SK-N-SH (cell line): Measurements from ENCODE around the gene ADCY5. TPM values are rescaled to one million over a fixed set of nuclear protein-coding genes. Genes with fewer than 3 reads are reported as not detected.

Experiments
- CTCF ChIA-PET: fragments of 300-600, 350-600 bp; formaldehyde crosslinking; extraction: SDS; loops from one replicate; lab custom pipeline; 2021; lab: Yijun Ruan, JAX
- POLR2A ChIA-PET: fragments of 350-600 bp; sonication (Branson Sonifier 250); formaldehyde crosslinking; extraction: SDS; loops from one replicate; lab custom pipeline; 2020; ENCODE audit warnings: antibody characterized with exemption, inconsistent platforms; lab: Yijun Ruan, JAX
- DNase-seq: peaks from one replicate; pipeline ENCODE4 v3.0.0; 2012
- H2AFZ ChIP-seq: fragments of 200-600 bp; sonication (generic); 2 replicates; pipeline ENCODE4 v1.8.1; 2016; ENCODE audit warnings: antibody characterized with exemption, mild to moderate bottlenecking, low read depth
- H3F3A ChIP-seq: fragments of 200-600 bp; sonication (generic); replicated peaks from 2 replicates; pipeline ENCODE3; 2016; ENCODE audit warnings: antibody characterized with exemption, mild to moderate bottlenecking; ENCODE audit not compliant: insufficient read depth
- H3K27ac ChIP-seq, 2 experiments: fragments of 200-500 bp in 1 of 2; fragments of 200-600 bp in 1 of 2; sonication (Bioruptor generic) in 1 of 2; sonication (generic), shearing (Covaris generic) in 1 of 2; 2 replicates each; pipeline versions ENCODE4 v1.5.1 to v1.6.1; 2014 to 2016; ENCODE audit warnings: low read depth in 2 of 2, inconsistent platforms in 1 of 2, low read length in 1 of 2, mild to moderate bottlenecking in 1 of 2, mixed read lengths in 1 of 2
- H3K27me3 ChIP-seq: fragments of 200-600 bp; sonication (generic), shearing (Covaris generic); 2 replicates; pipeline ENCODE4 v1.6.1; 2016; ENCODE audit warnings: mixed run types; ENCODE audit not compliant: insufficient read depth
- H3K36me3 ChIP-seq, 2 experiments: fragments of 200-500 bp in 1 of 2; fragments of 200-600 bp in 1 of 2; sonication (Bioruptor generic) in 1 of 2; sonication (generic) in 1 of 2; replicated peaks in 1 of 2; 2 replicates each; pipeline versions ENCODE3 to v1.5.1; 2014 to 2016; ENCODE audit warnings: low read length in 1 of 2, mild to moderate bottlenecking in 1 of 2; ENCODE audit not compliant: insufficient read depth in 2 of 2, control insufficient read depth in 1 of 2
- H3K4me1 ChIP-seq, 2 experiments: fragments of 200-500 bp in 1 of 2; fragments of 200-600 bp in 1 of 2; sonication (Bioruptor generic) in 1 of 2; sonication (generic), shearing (Covaris generic) in 1 of 2; 2 replicates each; pipeline versions ENCODE4 v1.5.1 to v1.6.1; 2014 to 2016; ENCODE audit warnings: low read depth in 1 of 2, low read length in 1 of 2, mixed run types in 1 of 2; ENCODE audit not compliant: insufficient read depth in 2 of 2, control insufficient read depth in 1 of 2
- H3K4me2 ChIP-seq: fragments of 200-600 bp; sonication (generic), shearing (Covaris generic); 2 replicates; pipeline ENCODE4 v1.6.1; 2017; ENCODE audit warnings: mixed run types
- H3K4me3 ChIP-seq, 2 experiments: fragments of 200-500 bp in 1 of 2; fragments of 200-600 bp in 1 of 2; sonication (Bioruptor generic) in 1 of 2; sonication (generic), shearing (Covaris generic) in 1 of 2; 2 replicates each; pipeline versions ENCODE4 v1.5.1 to v1.8.1; 2014 to 2016; ENCODE audit warnings: low read depth in 2 of 2, inconsistent platforms in 1 of 2, low read length in 1 of 2, mild to moderate bottlenecking in 1 of 2, mixed read lengths in 1 of 2, moderate library complexity in 1 of 2
- H3K79me2 ChIP-seq: fragments of 200-600 bp; sonication (generic); 2 replicates; pipeline ENCODE4 v1.8.1; 2017; ENCODE audit warnings: mild to moderate bottlenecking; ENCODE audit not compliant: insufficient read depth
- H3K9ac ChIP-seq: fragments of 200-600 bp; sonication (generic); 2 replicates; pipeline ENCODE4 v1.6.1; 2017; ENCODE audit warnings: mixed run types
- H3K9me2 ChIP-seq: fragments of 200-600 bp; sonication (generic); 2 replicates; pipeline ENCODE4 v1.6.1; 2017; ENCODE audit warnings: mixed run types
- H3K9me3 ChIP-seq: fragments of 200-600 bp; sonication (generic); 2 replicates; pipeline ENCODE4 v1.6.1; 2017; ENCODE audit warnings: mixed run types, mild to moderate bottlenecking, moderate library complexity
- H4K20me1 ChIP-seq: fragments of 200-600 bp; sonication (generic); 2 replicates; pipeline ENCODE4 v1.6.1; 2017; ENCODE audit warnings: mild to moderate bottlenecking, mixed run types; ENCODE audit not compliant: insufficient read depth
- GABPA ChIP-seq: IDR thresholded peaks from 2 replicates; pipeline ENCODE4 v1.4.0; 2012; ENCODE audit warnings: low read depth, mild to moderate bottlenecking
- MXI1 ChIP-seq: IDR thresholded peaks from 2 replicates; pipeline ENCODE4 v1.6.1; 2012; ENCODE audit warnings: mild to moderate bottlenecking, low read depth, low read length, improper control_type of control experiment
- NRF1 ChIP-seq: IDR thresholded peaks from 2 replicates; pipeline ENCODE4 v1.6.1; 2012; ENCODE audit warnings: low read depth, mild to moderate bottlenecking, low read length
- POLR2AphosphoS5 ChIP-seq: IDR thresholded peaks from 2 replicates; pipeline ENCODE4 v1.6.1; 2012; ENCODE audit warnings: low read depth, low read length
- RFX5 ChIP-seq: IDR thresholded peaks from 2 replicates; pipeline ENCODE4 v1.6.1; 2012; ENCODE audit warnings: mild to moderate bottlenecking, improper control_type of control experiment, low read length
- RXRA ChIP-seq: IDR thresholded peaks from 2 replicates; pipeline ENCODE4 v1.4.0; 2012; ENCODE audit warnings: low read depth, mild to moderate bottlenecking, borderline replicate concordance
- SMC3 ChIP-seq: IDR thresholded peaks from 2 replicates; pipeline ENCODE4 v1.6.1; 2012; ENCODE audit warnings: low read depth, low read length, improper control_type of control experiment
- TAF1 ChIP-seq: IDR thresholded peaks from 2 replicates; pipeline ENCODE4 v1.6.1; 2012; ENCODE audit warnings: low read depth, mild to moderate bottlenecking, low read length, moderate library complexity, borderline replicate concordance
- WGBS: methylation state at CpG from one replicate; pipeline ENCODE4 v1.1.6; 2017; ENCODE audit warnings: low lambda C conversion rate; 5-methylcytosine and 5-hydroxymethylcytosine counted together
- polyA plus RNA-seq, 3 experiments: library from polyadenylated mRNA; depleted of rRNA; stranded (reverse); fragments of >200 nt; gene quantifications; 2 replicates each; pipeline ENCODE4 v1.2.3, GENCODE V29; 2012
- TF ChIP-seq, protein P1 (sequence below): IDR thresholded peaks from 2 replicates; pipeline ENCODE4; 2012
- TF ChIP-seq, protein P2 (sequence below): fragments of 200-600 bp; sonication (generic); IDR thresholded peaks from 2 replicates; pipeline ENCODE4 v1.6.1; 2017; ENCODE audit warnings: antibody characterized with exemption, mild to moderate bottlenecking, moderate library complexity
- TF ChIP-seq, protein P3 (sequence below): IDR thresholded peaks from 2 replicates; pipeline ENCODE4 v1.4.0; 2012; ENCODE audit warnings: low read depth, borderline replicate concordance
- TF ChIP-seq, protein P4 (sequence below): IDR thresholded peaks from 2 replicates; pipeline ENCODE4 v1.4.0; 2012; ENCODE audit warnings: low read depth
- TF ChIP-seq, protein P5 (sequence below): fragments of 150-350 bp; IDR thresholded peaks from 2 replicates; pipeline ENCODE4 v1.6.1; 2017; ENCODE audit warnings: antibody characterized with exemption, low read length, low read depth, borderline replicate concordance

The ADCY5 gene
- polyA plus RNA-seq, 1 of the 3 experiments (the other 2 are of a cell fraction), result 0.21 TPM

DNA sequence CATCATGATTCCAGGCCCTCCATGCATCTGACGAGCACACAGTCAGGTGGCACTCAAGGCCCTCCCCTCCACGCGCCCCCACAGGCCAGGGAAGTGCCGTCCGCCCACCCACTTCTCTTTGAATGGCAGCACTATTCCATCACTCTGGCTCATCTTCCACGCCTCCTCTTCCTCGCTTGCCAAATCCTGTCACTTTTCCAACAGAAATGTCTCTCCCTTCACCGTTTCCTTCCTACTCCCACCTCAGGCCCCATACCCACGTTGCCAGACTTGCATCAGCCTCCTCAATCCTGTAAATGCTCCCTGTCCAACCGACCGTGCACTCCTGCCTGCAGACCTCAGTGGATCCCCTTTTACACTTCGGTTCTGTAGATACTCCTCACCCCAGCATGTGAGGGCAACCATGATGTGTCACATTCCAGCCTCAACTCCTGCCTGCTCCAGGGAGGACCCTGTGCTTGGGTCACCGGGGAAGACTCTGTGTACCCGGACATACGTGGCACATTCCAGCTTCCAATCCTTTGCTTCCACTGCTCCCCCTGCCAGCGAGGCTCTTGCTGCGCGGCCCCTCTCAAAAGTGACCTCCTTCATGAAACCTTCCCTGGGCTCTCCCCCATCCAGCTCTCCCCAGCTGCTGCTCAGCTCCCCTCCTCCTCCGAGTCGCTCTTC is 29.6 kb downstream of the ADCY5 start (continued):
- TF ChIP-seq GABPA (no peak), RFX5 (no peak), RXRA (no peak)
- TF ChIP-seq, protein P1, sequence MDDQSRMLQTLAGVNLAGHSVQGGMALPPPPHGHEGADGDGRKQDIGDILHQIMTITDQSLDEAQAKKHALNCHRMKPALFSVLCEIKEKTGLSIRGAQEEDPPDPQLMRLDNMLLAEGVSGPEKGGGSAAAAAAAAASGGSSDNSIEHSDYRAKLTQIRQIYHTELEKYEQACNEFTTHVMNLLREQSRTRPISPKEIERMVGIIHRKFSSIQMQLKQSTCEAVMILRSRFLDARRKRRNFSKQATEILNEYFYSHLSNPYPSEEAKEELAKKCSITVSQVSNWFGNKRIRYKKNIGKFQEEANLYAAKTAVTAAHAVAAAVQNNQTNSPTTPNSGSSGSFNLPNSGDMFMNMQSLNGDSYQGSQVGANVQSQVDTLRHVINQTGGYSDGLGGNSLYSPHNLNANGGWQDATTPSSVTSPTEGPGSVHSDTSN, result no peak
- TF ChIP-seq, protein P2, sequence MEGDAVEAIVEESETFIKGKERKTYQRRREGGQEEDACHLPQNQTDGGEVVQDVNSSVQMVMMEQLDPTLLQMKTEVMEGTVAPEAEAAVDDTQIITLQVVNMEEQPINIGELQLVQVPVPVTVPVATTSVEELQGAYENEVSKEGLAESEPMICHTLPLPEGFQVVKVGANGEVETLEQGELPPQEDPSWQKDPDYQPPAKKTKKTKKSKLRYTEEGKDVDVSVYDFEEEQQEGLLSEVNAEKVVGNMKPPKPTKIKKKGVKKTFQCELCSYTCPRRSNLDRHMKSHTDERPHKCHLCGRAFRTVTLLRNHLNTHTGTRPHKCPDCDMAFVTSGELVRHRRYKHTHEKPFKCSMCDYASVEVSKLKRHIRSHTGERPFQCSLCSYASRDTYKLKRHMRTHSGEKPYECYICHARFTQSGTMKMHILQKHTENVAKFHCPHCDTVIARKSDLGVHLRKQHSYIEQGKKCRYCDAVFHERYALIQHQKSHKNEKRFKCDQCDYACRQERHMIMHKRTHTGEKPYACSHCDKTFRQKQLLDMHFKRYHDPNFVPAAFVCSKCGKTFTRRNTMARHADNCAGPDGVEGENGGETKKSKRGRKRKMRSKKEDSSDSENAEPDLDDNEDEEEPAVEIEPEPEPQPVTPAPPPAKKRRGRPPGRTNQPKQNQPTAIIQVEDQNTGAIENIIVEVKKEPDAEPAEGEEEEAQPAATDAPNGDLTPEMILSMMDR, result no peak

DNA sequence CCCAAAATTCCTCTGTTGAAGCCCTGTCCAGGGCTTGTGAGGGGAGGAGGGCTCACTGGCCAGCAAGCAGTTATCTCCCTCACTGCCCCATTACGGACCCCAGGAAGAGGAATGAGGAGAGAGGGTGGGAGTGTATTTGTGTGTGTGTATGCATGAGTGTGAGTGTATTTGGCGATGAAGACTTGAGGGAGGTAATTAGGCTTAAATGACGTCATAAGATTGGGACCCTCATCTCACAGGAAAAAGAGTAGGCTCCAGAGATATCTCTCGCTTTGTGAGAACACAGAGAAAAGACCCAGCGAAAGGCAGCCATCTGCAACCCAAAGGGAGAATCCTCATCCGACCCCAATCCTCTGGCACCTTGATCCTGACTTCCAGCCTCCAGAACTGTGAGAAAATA is 32.2 kb downstream of the ADCY5 start:
- Histone ChIP-seq H3K4me3 (no peak overlapping the region), H3K9ac (no peak overlapping the region), H3K27me3 (peaks cover 19% of the 10 kb centered on the region; the same call in 1 of the 2 replicates), H3K9me2 (no peaks in the 10 kb centered on the region), H3K9me3 (no peaks in the 10 kb centered on the region), H3K4me1 (peaks cover 0 to 13% of the 10 kb centered on the region in 2 experiments; a peak in 1 of 4 replicates), H3K36me3 (no peaks in the 10 kb centered on the region), H3F3A (no peaks in the 10 kb centered on the region), H4K20me1 (no peaks in the 10 kb centered on the region), H3K79me2 (no peaks in the 10 kb centered on the region), H2AFZ (no peak overlapping the region), H3K4me2 (no peak overlapping the region), H3K27ac (no peak overlapping the region)
- TF ChIP-seq TAF1, result no peak
- TF ChIP-seq, protein P3, sequence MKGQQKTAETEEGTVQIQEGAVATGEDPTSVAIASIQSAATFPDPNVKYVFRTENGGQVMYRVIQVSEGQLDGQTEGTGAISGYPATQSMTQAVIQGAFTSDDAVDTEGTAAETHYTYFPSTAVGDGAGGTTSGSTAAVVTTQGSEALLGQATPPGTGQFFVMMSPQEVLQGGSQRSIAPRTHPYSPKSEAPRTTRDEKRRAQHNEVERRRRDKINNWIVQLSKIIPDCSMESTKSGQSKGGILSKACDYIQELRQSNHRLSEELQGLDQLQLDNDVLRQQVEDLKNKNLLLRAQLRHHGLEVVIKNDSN, result no peak
- ChIA-PET CTCF (no interaction called here), POLR2A (no interaction called here)
- no peak for DNase-seq
- WGBS, result 61% methylated on average over 6 of the region's 6 CpGs

DNA sequence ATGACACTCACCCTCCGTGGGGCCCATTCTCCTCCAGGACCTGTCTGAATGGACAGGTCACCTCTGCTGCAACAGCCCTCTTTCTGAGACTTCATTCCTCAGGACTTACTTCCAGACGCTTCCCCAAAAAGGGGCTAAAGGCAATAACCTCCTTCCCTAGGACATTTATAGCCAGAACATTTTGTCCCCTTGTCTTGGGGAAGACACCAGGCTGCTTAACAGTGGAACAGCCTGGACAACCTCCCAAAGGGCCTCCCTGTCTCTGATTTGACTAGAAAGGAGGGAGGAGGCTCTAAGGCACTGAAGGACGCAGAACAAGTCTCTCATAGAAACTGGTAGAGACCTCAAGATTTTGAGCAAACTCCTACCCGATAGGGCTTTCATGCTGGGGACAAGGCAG is 32.7 kb downstream of the ADCY5 start:
- Histone ChIP-seq H3K27ac (no peak overlapping the region), H3K27me3 (peaks cover 19% of the 10 kb centered on the region; the same call in 1 of the 2 replicates), H3K9me3 (no peaks in the 10 kb centered on the region), H3F3A (no peaks in the 10 kb centered on the region), H3K4me2 (no peak overlapping the region), H4K20me1 (no peaks in the 10 kb centered on the region), H3K4me1 (peaks cover 0 to 8% of the 10 kb centered on the region in 2 experiments; a peak in 1 of 4 replicates), H3K9ac (no peak overlapping the region), H3K4me3 (no peak overlapping the region), H3K36me3 (no peaks in the 10 kb centered on the region), H3K9me2 (no peaks in the 10 kb centered on the region), H2AFZ (no peak overlapping the region), H3K79me2 (no peaks in the 10 kb centered on the region)
- DNase-seq, result no peak
- no peak for TF ChIP-seq NRF1
- TF ChIP-seq, protein P4, sequence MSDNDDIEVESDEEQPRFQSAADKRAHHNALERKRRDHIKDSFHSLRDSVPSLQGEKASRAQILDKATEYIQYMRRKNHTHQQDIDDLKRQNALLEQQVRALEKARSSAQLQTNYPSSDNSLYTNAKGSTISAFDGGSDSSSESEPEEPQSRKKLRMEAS, result no peak
- no peak for TF ChIP-seq MXI1
- TF ChIP-seq SMC3, result no peak
- TF ChIP-seq, protein P5, sequence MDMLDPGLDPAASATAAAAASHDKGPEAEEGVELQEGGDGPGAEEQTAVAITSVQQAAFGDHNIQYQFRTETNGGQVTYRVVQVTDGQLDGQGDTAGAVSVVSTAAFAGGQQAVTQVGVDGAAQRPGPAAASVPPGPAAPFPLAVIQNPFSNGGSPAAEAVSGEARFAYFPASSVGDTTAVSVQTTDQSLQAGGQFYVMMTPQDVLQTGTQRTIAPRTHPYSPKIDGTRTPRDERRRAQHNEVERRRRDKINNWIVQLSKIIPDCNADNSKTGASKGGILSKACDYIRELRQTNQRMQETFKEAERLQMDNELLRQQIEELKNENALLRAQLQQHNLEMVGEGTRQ, result no peak
- TF ChIP-seq POLR2AphosphoS5, result no peak
- POLR2A ChIA-PET, result no interaction called here
- WGBS, result 73% methylated on average over 4 of the region's 4 CpGs
- CTCF ChIA-PET, result no interaction called here
